MM.1S (cell line): ENCODE measurements around the gene CHGA.

Source experiments
- EZH2 ChIP-seq: fragments of 300-600 bp; sonication (generic); optimal IDR thresholded peaks from 2 replicates; pipeline ENCODE3; 2017; ENCODE audit warnings: low read depth, mild to moderate bottlenecking, antibody characterized with exemption, low read length, mixed read lengths
- TF ChIP-seq, protein P1 (sequence below): fragments of 300-600 bp; sonication (generic); IDR thresholded peaks from 2 replicates; pipeline ENCODE4 v1.5.1; 2016; ENCODE audit warnings: antibody characterized with exemption, low read length, mixed read lengths

DNA sequence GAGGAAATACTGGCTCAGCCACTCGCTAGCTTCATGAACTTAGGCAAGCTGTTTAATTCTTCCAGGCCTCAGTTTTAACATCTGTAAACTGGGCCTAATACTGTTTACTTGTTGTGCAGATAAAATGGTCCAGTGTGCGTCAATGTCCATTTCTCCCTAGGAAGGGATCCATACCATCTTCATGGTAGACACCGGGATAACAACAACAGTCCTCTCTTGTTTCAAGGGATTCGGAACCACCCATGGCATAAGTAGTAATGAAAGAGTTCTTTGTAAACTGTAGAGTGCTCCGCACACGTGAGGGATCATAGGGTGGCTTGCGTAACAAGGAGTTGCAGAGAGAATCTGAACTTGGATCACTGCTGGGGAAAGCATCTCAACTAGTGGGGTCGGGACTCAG lies 17.3 kb upstream of the CHGA start:
- TF ChIP-seq, protein P1, sequence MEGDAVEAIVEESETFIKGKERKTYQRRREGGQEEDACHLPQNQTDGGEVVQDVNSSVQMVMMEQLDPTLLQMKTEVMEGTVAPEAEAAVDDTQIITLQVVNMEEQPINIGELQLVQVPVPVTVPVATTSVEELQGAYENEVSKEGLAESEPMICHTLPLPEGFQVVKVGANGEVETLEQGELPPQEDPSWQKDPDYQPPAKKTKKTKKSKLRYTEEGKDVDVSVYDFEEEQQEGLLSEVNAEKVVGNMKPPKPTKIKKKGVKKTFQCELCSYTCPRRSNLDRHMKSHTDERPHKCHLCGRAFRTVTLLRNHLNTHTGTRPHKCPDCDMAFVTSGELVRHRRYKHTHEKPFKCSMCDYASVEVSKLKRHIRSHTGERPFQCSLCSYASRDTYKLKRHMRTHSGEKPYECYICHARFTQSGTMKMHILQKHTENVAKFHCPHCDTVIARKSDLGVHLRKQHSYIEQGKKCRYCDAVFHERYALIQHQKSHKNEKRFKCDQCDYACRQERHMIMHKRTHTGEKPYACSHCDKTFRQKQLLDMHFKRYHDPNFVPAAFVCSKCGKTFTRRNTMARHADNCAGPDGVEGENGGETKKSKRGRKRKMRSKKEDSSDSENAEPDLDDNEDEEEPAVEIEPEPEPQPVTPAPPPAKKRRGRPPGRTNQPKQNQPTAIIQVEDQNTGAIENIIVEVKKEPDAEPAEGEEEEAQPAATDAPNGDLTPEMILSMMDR, result no peak
- TF ChIP-seq EZH2, result no peak
